SK-N-SH treated with all-trans-retinoic acid at 6 μM for 48 hours (cell line): ENCODE measurements around the gene CA11.
A peak's percentile ranks its signal among the peaks of the same experiment; 100 is the strongest.

Experiments used
- ATAC-seq: fragments of 200-7000 bp; cut with Tn5 transposase; 3 replicates; pipeline ENCODE4 v1.9.1; 2020; ENCODE audit warnings: mild to moderate bottlenecking, moderate library complexity
- ARNTL ChIP-seq: fragments of 450-650 bp; formaldehyde crosslinking; IDR thresholded peaks from 2 replicates; pipeline ENCODE4 v1.5.0; 2020; ENCODE audit warnings: low read depth, mild to moderate bottlenecking, moderate library complexity, borderline replicate concordance
- BACH2 ChIP-seq: fragments of 250-450 bp; sonication (Bioruptor Pico); IDR thresholded peaks from 2 replicates; pipeline ENCODE4 v1.9.0; 2021; ENCODE audit warnings: mild to moderate bottlenecking, borderline replicate concordance
- CREB5 ChIP-seq: fragments of 250-450 bp; sonication (Bioruptor Pico); IDR thresholded peaks from 2 replicates; pipeline ENCODE4 v1.5.1; 2020; ENCODE audit warnings: low read depth, mild to moderate bottlenecking, moderate library complexity
- CSRNP3 ChIP-seq: fragments of 250-450 bp; sonication (Bioruptor Pico); IDR thresholded peaks from 2 replicates; pipeline ENCODE4 v1.5.1; 2021; ENCODE audit warnings: mild to moderate bottlenecking, moderate library complexity
- ESRRG ChIP-seq: fragments of 250-450 bp; sonication (Bioruptor Pico); IDR thresholded peaks from 2 replicates; pipeline ENCODE4 v1.6.1; 2021; ENCODE audit warnings: mild to moderate bottlenecking
- GLIS3 ChIP-seq: fragments of 250-450 bp; sonication (Bioruptor Pico); IDR thresholded peaks from 2 replicates; pipeline ENCODE4 v1.5.0; 2020; ENCODE audit warnings: mild to moderate bottlenecking, moderate library complexity
- OSR1 ChIP-seq: fragments of 250-450 bp; sonication (Bioruptor Pico); IDR thresholded peaks from 2 replicates; pipeline ENCODE4 v1.8.0; 2022; ENCODE audit warnings: moderate library complexity, mild to moderate bottlenecking, inconsistent platforms
- PATZ1 ChIP-seq: fragments of 250-450 bp; sonication (Bioruptor Pico); IDR thresholded peaks from 2 replicates; pipeline ENCODE4 v1.8.0; 2020; ENCODE audit warnings: mild to moderate bottlenecking, moderate library complexity, borderline replicate concordance
- POU6F1 ChIP-seq: fragments of 250-450 bp; sonication (Bioruptor Pico); IDR thresholded peaks from 2 replicates; pipeline ENCODE4 v1.8.0; 2021; ENCODE audit warnings: low read depth, mild to moderate bottlenecking, moderate library complexity, borderline replicate concordance
- PPARA ChIP-seq: fragments of 250-450 bp; sonication (Bioruptor Pico); IDR thresholded peaks from 2 replicates; pipeline ENCODE4 v1.5.0; 2020; ENCODE audit warnings: mild to moderate bottlenecking, borderline replicate concordance
- RARB ChIP-seq: fragments of 250-450 bp; sonication (Bioruptor Pico); IDR thresholded peaks from 2 replicates; pipeline ENCODE4 v1.8.0; 2021; ENCODE audit warnings: mild to moderate bottlenecking, moderate library complexity
- SNAI2 ChIP-seq: fragments of 250-450 bp; sonication (Bioruptor Pico); IDR thresholded peaks from 2 replicates; pipeline ENCODE4 v1.5.0; 2020; ENCODE audit warnings: mild to moderate bottlenecking, moderate library complexity
- TCF4 ChIP-seq: fragments of 250-450 bp; sonication (Bioruptor Pico); IDR thresholded peaks from 2 replicates; pipeline ENCODE4 v1.8.0; 2021; ENCODE audit warnings: mild to moderate bottlenecking, moderate library complexity, borderline replicate concordance
- TOX ChIP-seq: fragments of 250-450 bp; sonication (Bioruptor Pico); IDR thresholded peaks from 2 replicates; pipeline ENCODE4 v1.8.0; 2021; ENCODE audit warnings: mild to moderate bottlenecking, moderate library complexity, borderline replicate concordance
- TSHZ2 ChIP-seq: fragments of 250-450 bp; sonication (Bioruptor Pico); IDR thresholded peaks from 2 replicates; pipeline ENCODE4 v1.5.0; 2020; ENCODE audit warnings: mild to moderate bottlenecking, moderate library complexity
- ZFP3 ChIP-seq: fragments of 250-450 bp; sonication (Bioruptor Pico); IDR thresholded peaks from 2 replicates; pipeline ENCODE4 v1.5.0; 2020; ENCODE audit warnings: mild to moderate bottlenecking, moderate library complexity
- ZFP30 ChIP-seq: fragments of 450-650 bp; formaldehyde crosslinking; IDR thresholded peaks from 2 replicates; pipeline ENCODE4 v1.5.0; 2022; ENCODE audit warnings: mild to moderate bottlenecking, moderate library complexity
- ZNF565 ChIP-seq: fragments of 450-650 bp; formaldehyde crosslinking; conservative IDR thresholded peaks from 2 replicates; pipeline ENCODE4 v1.5.0; 2020; ENCODE audit warnings: low read depth, mild to moderate bottlenecking, moderate library complexity
- ZNF70 ChIP-seq: fragments of 450-650 bp; formaldehyde crosslinking; IDR thresholded peaks from 2 replicates; pipeline ENCODE4 v1.5.0; 2020; ENCODE audit warnings: mild to moderate bottlenecking, moderate library complexity
- ZNF8 ChIP-seq: fragments of 450-650 bp; formaldehyde crosslinking; IDR thresholded peaks from 2 replicates; pipeline ENCODE4 v1.5.0; 2020; ENCODE audit warnings: mild to moderate bottlenecking, moderate library complexity

CA11 gene

GRCh38 chr19:48654299-48655059, 8.5 kb upstream of the CA11 start:
- TF ChIP-seq ZNF70 (CRISPR knock-in tag) (no peak), GLIS3 (CRISPR knock-in tag) (no peak), POU6F1 (CRISPR knock-in tag) (no peak), ZFP3 (CRISPR knock-in tag) (peak; percentile 63; the same call in 1 of the 2 replicates), TOX (CRISPR knock-in tag) (no peak), OSR1 (CRISPR knock-in tag) (no peak), ZFP30 (no peak), PPARA (CRISPR knock-in tag) (no peak), ZNF8 (CRISPR knock-in tag) (no peak), ZNF565 (CRISPR knock-in tag) (no peak), BACH2 (CRISPR knock-in tag) (no peak), TCF4 (CRISPR knock-in tag) (peak; percentile 89; the same call in 1 of the 2 replicates)
- ATAC-seq: peak; percentile 43; the same call in 1 of the 3 replicates

GRCh38 chr19:48651683-48652048, 5.7 kb upstream of the CA11 start:
- TF ChIP-seq ZNF565 (CRISPR knock-in tag): no peak
- TF ChIP-seq ARNTL (CRISPR knock-in tag): no peak
- no peak for TF ChIP-seq ZFP3 (CRISPR knock-in tag)
- TF ChIP-seq BACH2 (CRISPR knock-in tag): no peak
- no peak for TF ChIP-seq ESRRG
- TF ChIP-seq OSR1 (CRISPR knock-in tag): no peak
- TF ChIP-seq TSHZ2 (CRISPR knock-in tag): no peak
- no peak for TF ChIP-seq SNAI2 (CRISPR knock-in tag)
- TF ChIP-seq ZNF8 (CRISPR knock-in tag): no peak
- no peak for TF ChIP-seq CSRNP3 (CRISPR knock-in tag)
- no peak for TF ChIP-seq RARB
- no peak for TF ChIP-seq GLIS3 (CRISPR knock-in tag)
- no peak for TF ChIP-seq PATZ1 (CRISPR knock-in tag)
- no peak for TF ChIP-seq TCF4 (CRISPR knock-in tag)
- TF ChIP-seq POU6F1 (CRISPR knock-in tag): no peak
- no peak for TF ChIP-seq ZNF70 (CRISPR knock-in tag)
- no peak for TF ChIP-seq CREB5 (CRISPR knock-in tag)
- ATAC-seq: no peak
